Right cardiac atrium (tissue), 5 donors: Measurements from ENCODE around the gene SLC37A1. TPM values are rescaled to one million over a fixed set of nuclear protein-coding genes. Genes with fewer than 3 reads are reported as not detected.
A peak's percentile ranks its signal among the peaks of the same experiment; 100 is the strongest.

Experiments
- ATAC-seq, 2 donors: fragments of 200-7000 bp; cut with Tn5 transposase; one replicate each; pipeline versions ENCODE4 v1.8.0 to v1.9.1; 2020; ENCODE audit warnings: moderate library complexity in 2 of 2, mild to moderate bottlenecking in 1 of 2
- DNase-seq, 3 donors: peaks; one replicate each; pipeline ENCODE4 v3.0.0-alpha.2; 2020
- H3K27ac ChIP-seq: one replicate; pipeline ENCODE4 v1.5.1; 2013; ENCODE audit warnings: mild to moderate bottlenecking, low read length, control low read depth, moderate library complexity
- H3K27me3 ChIP-seq: one replicate; pipeline ENCODE4 v1.6.1; 2013; ENCODE audit not compliant: control insufficient read depth, insufficient read depth
- H3K4me1 ChIP-seq: one replicate; pipeline ENCODE4 v1.6.1; 2013; ENCODE audit warnings: low read length; ENCODE audit not compliant: control insufficient read depth, insufficient read depth
- H3K4me3 ChIP-seq: one replicate; pipeline ENCODE4 v1.5.1; 2013; ENCODE audit warnings: low read length, control low read depth
- H3K9me3 ChIP-seq: one replicate; pipeline ENCODE4 v1.6.1; 2013; ENCODE audit warnings: low read length; ENCODE audit not compliant: control insufficient read depth
- WGBS: extraction: QIAGEN DNeasy Blood & Tissue Kit; methylation state at CpG from one replicate; pipeline ENCODE4 v1.1.7; 2013; 5-methylcytosine and 5-hydroxymethylcytosine counted together
- intact Hi-C, 4 donors: fragments of 100-400 bp; cut with DNase I; formaldehyde crosslinking; loops; one replicate each; pipeline versions ENCODE4 v1.11.0 to v1.14.0; 2022 to 2023
- polyA plus RNA-seq: library from polyadenylated mRNA; stranded (reverse); fragments of 200-250 nt; gene quantifications from one replicate; pipeline ENCODE4 v1.2.3, GENCODE V29; 2013
- total RNA-seq, 4 donors: library from RNA; stranded (reverse); fragmentation: NEBNext Ultra II Directional; extraction: Animal tissue kit (Norgen Biotek cat#: 25700); gene quantifications; one replicate each; pipeline ENCODE4 v1.2.1, GENCODE V29; 2021
- donor health status: healthy with polysubstance abuse.
- donor health status: DM: no; HTN: yes; CAD: no.
- donor health status: DM: no; HTN: no; CAD: no.
- donor health status: DM: no; HTN: yes; CAD: no; lungs with severe emphysema.
- donor health status: DM: yes; HTN: yes; CAD: no.

Gene SLC37A1
- total and polyA plus RNA-seq, 5 donors, result 1.9 to 2.9 (median 2.9) TPM

GRCh38 chr21:42530167-42530518 is 16.5 kb downstream of the SLC37A1 start:
- Histone ChIP-seq H3K9me3 (no peaks in the 10 kb centered on the region), H3K27me3 (no peaks in the 10 kb centered on the region), H3K4me1 (peaks cover 5% of the 10 kb centered on the region), H3K4me3 (no peak overlapping the region), H3K27ac (no peak overlapping the region)
- WGBS, result 92% methylated on average over 5 of the region's 5 CpGs
- ATAC-seq (no peak), DNase-seq (no peak)
- intact Hi-C loops, result no loop called here

- ATAC-seq (no peak), DNase-seq (no peak)
- Histone ChIP-seq H3K27ac (no peak overlapping the region), H3K4me3 (no peak overlapping the region), H3K27me3 (no peaks in the 10 kb centered on the region), H3K4me1 (peaks cover 5% of the 10 kb centered on the region), H3K9me3 (no peaks in the 10 kb centered on the region)
- WGBS, result 93% methylated on average over 8 of the region's 8 CpGs
- intact Hi-C loops, result no loop called here
These were observed 18.1 kb downstream of the SLC37A1 start for GRCh38 chr21:42531771-42532170.

- Histone ChIP-seq H3K9me3 (no peaks in the 10 kb centered on the region), H3K27me3 (no peaks in the 10 kb centered on the region), H3K27ac (no peak overlapping the region), H3K4me3 (no peak overlapping the region), H3K4me1 (peaks cover 3% of the 10 kb centered on the region)
- 57% methylated on average over 18 of the region's 18 CpGs for WGBS
- intact Hi-C loops, result no loop called here
- peak; percentile 60 to 77 for ATAC-seq
- DNase-seq, result peak; percentile 70 to 85 (median 76)
These were observed 19.0 kb downstream of the SLC37A1 start for GRCh38 chr21:42532466-42533181.

GRCh38 chr21:42533306-42533962 is 19.8 kb downstream of the SLC37A1 start:
- Histone ChIP-seq H3K4me3 (no peak overlapping the region), H3K4me1 (peaks cover 3% of the 10 kb centered on the region), H3K27me3 (no peaks in the 10 kb centered on the region), H3K9me3 (no peaks in the 10 kb centered on the region), H3K27ac (no peak overlapping the region)
- intact Hi-C loops, result no loop called here
- DNase-seq, result no peak
- ATAC-seq, result no peak
- 93% methylated on average over 13 of the region's 13 CpGs for WGBS

- Histone ChIP-seq H3K27ac (no peak overlapping the region), H3K4me1 (peaks cover 3% of the 10 kb centered on the region), H3K9me3 (no peaks in the 10 kb centered on the region), H3K4me3 (no peak overlapping the region), H3K27me3 (no peaks in the 10 kb centered on the region)
- ATAC-seq (no peak), DNase-seq (no peak)
- intact Hi-C loops, result no loop called here
- 86% methylated on average over 4 of the region's 4 CpGs for WGBS
These were observed 20.3 kb downstream of the SLC37A1 start for GRCh38 chr21:42533963-42534355.

- ATAC-seq, result peak; percentile 20 to 30
- 74% methylated on average over 28 of the region's 28 CpGs for WGBS
- H3K27ac ChIP-seq, result no peak overlapping the region
These were observed 21.0 kb downstream of the SLC37A1 start for GRCh38 chr21:42534421-42535378.

GRCh38 chr21:42535602-42536171 is 22.0 kb downstream of the SLC37A1 start:
- intact Hi-C loops, result no loop called here
- Histone ChIP-seq H3K9me3 (no peaks in the 10 kb centered on the region), H3K27ac (no peak overlapping the region), H3K4me3 (no peak overlapping the region), H3K27me3 (no peaks in the 10 kb centered on the region), H3K4me1 (peaks cover 3% of the 10 kb centered on the region)
- ATAC-seq, result no peak
- WGBS, result 77% methylated on average over 17 of the region's 17 CpGs
- no peak for DNase-seq

More at GRCh38 chr21:42534421-42535378, 21.0 kb downstream of the SLC37A1 start:
- Histone ChIP-seq H3K27me3 (no peaks in the 10 kb centered on the region), H3K9me3 (no peaks in the 10 kb centered on the region), H3K4me1 (peaks cover 3% of the 10 kb centered on the region), H3K4me3 (no peak overlapping the region)
- intact Hi-C loops, result no loop called here
- no peak for DNase-seq

GRCh38 chr21:42536601-42537000 is 22.9 kb downstream of the SLC37A1 start:
- intact Hi-C loops, result no loop called here
- H3K4me3 ChIP-seq, result no peak overlapping the region
- no peaks in the 10 kb centered on the region for H3K9me3 ChIP-seq
- no peak overlapping the region for H3K27ac ChIP-seq
- peaks cover 3% of the 10 kb centered on the region for H3K4me1 ChIP-seq
- DNase-seq (no peak), ATAC-seq (no peak)
- WGBS, result 93% methylated on average over 8 of the region's 8 CpGs
- no peaks in the 10 kb centered on the region for H3K27me3 ChIP-seq

GRCh38 chr21:42537106-42537742 is 23.6 kb downstream of the SLC37A1 start:
- WGBS, result 82% methylated on average over 4 of the region's 4 CpGs
- intact Hi-C loops, result no loop called here
- ATAC-seq, result no peak
- Histone ChIP-seq H3K27me3 (no peaks in the 10 kb centered on the region), H3K4me3 (no peak overlapping the region), H3K9me3 (no peaks in the 10 kb centered on the region), H3K4me1 (peaks cover 3% of the 10 kb centered on the region), H3K27ac (no peak overlapping the region)
- no peak for DNase-seq

- no peak for DNase-seq
- intact Hi-C loops, result no loop called here
- WGBS, result 74% methylated on average over 10 of the region's 10 CpGs
These were observed 25.0 kb downstream of the SLC37A1 start for GRCh38 chr21:42538479-42539275.

More at GRCh38 chr21:42538479-42539275, 25.0 kb downstream of the SLC37A1 start:
- no peak for ATAC-seq
- Histone ChIP-seq H3K4me1 (no peaks in the 10 kb centered on the region), H3K27ac (no peak overlapping the region), H3K9me3 (no peaks in the 10 kb centered on the region), H3K4me3 (no peak overlapping the region), H3K27me3 (no peaks in the 10 kb centered on the region)
